Endothelial cell of umbilical vein (primary cell): ENCODE measurements around the gene EHF. TPM values are rescaled to one million over a fixed set of nuclear protein-coding genes. Genes with fewer than 3 reads are reported as not detected.

Experiments used
- BruUV-seq: library from RNA; stranded (reverse); fragments of 400-500 nt; replicated peaks from 2 replicates; lab custom pipeline; 2021; lab: Mats Ljungman, UMichigan
- CTCF ChIA-PET: fragments of 300-600, 350-600 bp; sonication (Branson Sonifier 250); formaldehyde crosslinking; loops from one replicate; lab custom pipeline; 2021; ENCODE audit warnings: antibody characterized with exemption, inconsistent platforms; lab: Charles Lee
- POLR2A ChIA-PET: fragments of 300-600, 350-600 bp; sonication (Branson Sonifier 250); formaldehyde crosslinking; loops from one replicate; lab custom pipeline; 2021; ENCODE audit warnings: antibody characterized with exemption, inconsistent platforms; lab: Charles Lee
- DNase-seq: peaks from one replicate; pipeline ENCODE4 v3.0.0-alpha.2; 2011; ENCODE audit warnings: low read depth, low spot score
- FAIRE-seq: peaks from 2 replicates; lab custom pipeline; 2011; peaks lifted over from hg19 to GRCh38; lab: Jason Lieb, UNC
- H2AFZ ChIP-seq: 2 replicates; pipeline ENCODE4 v1.6.0; 2012; ENCODE audit warnings: low read depth, low read length, control low read depth, inconsistent platforms
- H3K27ac ChIP-seq: 2 replicates; pipeline ENCODE4 v1.5.1; 2011; ENCODE audit warnings: low read depth, mild to moderate bottlenecking, control low read depth, low read length, moderate library complexity; ENCODE audit not compliant: insufficient read depth
- H3K27me3 ChIP-seq, 2 experiments: 2 replicates each; pipeline versions ENCODE4 v1.6.0 to v1.6.1; 2011; ENCODE audit warnings: low read length in 2 of 2, mixed read lengths in 1 of 2; ENCODE audit not compliant: control insufficient read depth in 2 of 2, insufficient read depth in 2 of 2
- H3K36me3 ChIP-seq, 2 experiments: 2 replicates in 1 of 2; 3 replicates in 1 of 2; pipeline ENCODE4 v1.5.1; 2011; ENCODE audit warnings: low read length in 2 of 2, mild to moderate bottlenecking in 1 of 2, moderate library complexity in 1 of 2; ENCODE audit not compliant: control insufficient read depth in 2 of 2, insufficient read depth in 2 of 2; ENCODE audit errors: extremely low read depth in 1 of 2
- H3K4me1 ChIP-seq: 3 replicates; pipeline ENCODE4 v1.5.1; 2011; ENCODE audit warnings: mild to moderate bottlenecking, low read length; ENCODE audit not compliant: control insufficient read depth, insufficient read depth; ENCODE audit errors: extremely low read depth
- H3K4me2 ChIP-seq: 2 replicates; pipeline ENCODE4 v1.6.1; 2011; ENCODE audit warnings: low read length, control low read depth, mixed read lengths; ENCODE audit not compliant: insufficient read depth
- H3K4me3 ChIP-seq, 3 experiments: fragments of 200-600 bp in 1 of 3; sonication (generic), shearing (Covaris generic) in 1 of 3; replicated peaks in 1 of 3; 2 replicates each; pipeline ENCODE4 v1.5.1; 2011 to 2016; ENCODE audit warnings: control low read depth in 3 of 3, low read length in 3 of 3, mild to moderate bottlenecking in 2 of 3, inconsistent platforms in 1 of 3, low read depth in 1 of 3, moderate library complexity in 1 of 3; ENCODE audit not compliant: insufficient read depth in 1 of 3
- H3K79me2 ChIP-seq: 2 replicates; pipeline ENCODE4 v1.6.0; 2012; ENCODE audit warnings: low read length, inconsistent platforms; ENCODE audit not compliant: control insufficient read depth, insufficient read depth
- H3K9ac ChIP-seq: replicated peaks from 2 replicates; pipeline ENCODE3; 2011; ENCODE audit warnings: low read length, control low read depth; ENCODE audit not compliant: insufficient read depth; ENCODE audit errors: extremely low read depth
- H3K9me1 ChIP-seq: replicated peaks from 3 replicates; pipeline ENCODE4 v1.6.0; 2011; ENCODE audit warnings: mild to moderate bottlenecking, low read length; ENCODE audit not compliant: control insufficient read depth, insufficient read depth; ENCODE audit errors: extremely low read depth
- H3K9me3 ChIP-seq: replicated peaks from 2 replicates; pipeline ENCODE4 v1.5.1; 2012; ENCODE audit warnings: low read length, inconsistent platforms; ENCODE audit not compliant: control insufficient read depth, insufficient read depth
- H4K20me1 ChIP-seq: replicated peaks from 2 replicates; pipeline ENCODE3; 2011; ENCODE audit warnings: mild to moderate bottlenecking, low read length; ENCODE audit not compliant: control insufficient read depth, insufficient read depth; ENCODE audit errors: extremely low read depth
- EZH2 ChIP-seq: IDR thresholded peaks from 2 replicates; pipeline ENCODE4 v1.6.1; 2012; ENCODE audit warnings: borderline replicate concordance, low read depth, mild to moderate bottlenecking, moderate library complexity, low read length, inconsistent platforms; ENCODE audit not compliant: severe bottlenecking
- FOS ChIP-seq: IDR thresholded peaks from 2 replicates; pipeline ENCODE4 v1.6.1; 2011; ENCODE audit warnings: mild to moderate bottlenecking, low read length, moderate library complexity, borderline replicate concordance; ENCODE audit not compliant: insufficient read depth
- GATA2 ChIP-seq: IDR thresholded peaks from 2 replicates; pipeline ENCODE4 v1.7.0; 2011; ENCODE audit warnings: low read depth, mild to moderate bottlenecking, moderate library complexity, mixed read lengths, low read length; ENCODE audit not compliant: insufficient read length, insufficient read depth
- JUN ChIP-seq: IDR thresholded peaks from 2 replicates; pipeline ENCODE4 v1.6.1; 2011; ENCODE audit warnings: borderline replicate concordance, low read depth; ENCODE audit not compliant: insufficient read length, insufficient read depth
- MYC ChIP-seq: IDR thresholded peaks from one replicate; pipeline ENCODE4 v1.6.1; 2011; ENCODE audit warnings: mild to moderate bottlenecking, low read depth, low read length
- POLR2A ChIP-seq: IDR thresholded peaks from 2 replicates; pipeline ENCODE4 v1.6.1; 2012; ENCODE audit warnings: low read depth, mild to moderate bottlenecking, control low read depth, low read length
- POLR2AphosphoS5 ChIP-seq: IDR thresholded peaks from 2 replicates; pipeline ENCODE4 v1.6.1; 2012; ENCODE audit warnings: low read depth, mild to moderate bottlenecking, control low read depth, low read length, moderate library complexity; ENCODE audit not compliant: insufficient read depth
- dilution Hi-C: fragments of 300-500 bp; cut with MboI; formaldehyde crosslinking; loops from one replicate; pipeline ENCODE4 v1.15.0; 2019; ENCODE audit warnings: low sequenced_read_pairs; ENCODE audit not compliant: extremely low pct_ligation_motif_present
- intact Hi-C: fragments of 100-400 bp; cut with micrococcal nuclease; formaldehyde crosslinking; loops from one replicate; pipeline ENCODE4 v1.10.0; 2022
- polyA plus RNA-seq, 4 experiments: library from polyadenylated mRNA; depleted of rRNA in 3 of 4; stranded (reverse) in 3 of 4; unstranded in 1 of 4; fragments of >200 nt; gene quantifications; 2 replicates each; pipeline versions ENCODE4 v1.2.1 to v1.2.3, GENCODE V29; 2011 to 2012; ENCODE audit warnings: missing spikeins in 1 of 4
- total RNA-seq: library from RNA; stranded (reverse); gene quantifications from 2 replicates; pipeline ENCODE4 v1.2.3, GENCODE V29; 2021
- TF ChIP-seq, protein P1 (sequence below), 2 donors: IDR thresholded peaks; 1 replicate in 1 of 2; 2 replicates in 1 of 2; pipeline ENCODE4 v1.5.1; 2011; ENCODE audit warnings: low read length in 2 of 2, mild to moderate bottlenecking in 2 of 2, moderate library complexity in 2 of 2, control low read depth in 1 of 2, inconsistent platforms in 1 of 2, low read depth in 1 of 2; ENCODE audit not compliant: insufficient read depth in 1 of 2; ENCODE audit errors: extremely low read depth in 1 of 2
- TF ChIP-seq, protein P2 (sequence below): IDR thresholded peaks from 2 replicates; pipeline ENCODE4 v1.6.1; 2011; ENCODE audit not compliant: insufficient read depth, insufficient read length

Gene EHF
- total and polyA plus RNA-seq, 2 donors (not counting 3 experiments of a cell fraction or from before 2014, with no cell fraction given) = not detected

DNA sequence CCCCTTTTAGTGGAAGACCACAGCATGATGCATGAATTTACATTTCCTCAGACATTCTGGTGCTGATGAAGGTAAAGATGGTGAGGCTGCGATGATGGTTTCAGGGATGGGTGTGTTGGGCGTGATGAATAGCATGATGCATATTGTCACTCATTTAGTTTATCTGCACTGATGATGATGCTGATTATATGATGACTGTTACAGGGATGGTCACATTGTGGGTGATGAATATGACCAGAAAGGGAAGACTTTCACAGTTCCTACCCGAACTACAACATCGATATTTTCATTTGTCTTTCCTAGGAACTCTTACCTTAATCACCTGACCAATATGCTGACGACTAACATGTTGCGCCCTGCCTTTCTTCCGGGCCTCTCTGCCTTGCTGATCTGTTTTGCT is 47.4 kb upstream of the EHF start:
- Histone ChIP-seq H3K9ac (no peak overlapping the region), H3K9me1 (no peaks in the 10 kb centered on the region), H3K4me3 (no peak overlapping the region), H4K20me1 (no peaks in the 10 kb centered on the region), H3K36me3 (no peaks in the 10 kb centered on the region), H3K27ac (no peak overlapping the region), H3K4me1 (no peaks in the 10 kb centered on the region), H3K9me3 (no peaks in the 10 kb centered on the region), H3K4me2 (no peak overlapping the region), H3K79me2 (no peaks in the 10 kb centered on the region), H2AFZ (no peak overlapping the region), H3K27me3 (peaks cover 6 to 22% of the 10 kb centered on the region in 2 experiments)
- BruUV-seq = no TSS peak
- ChIA-PET POLR2A (no interaction called here), CTCF (no interaction called here)
- dilution Hi-C loops (no loop called here), intact Hi-C loops (no loop called here)
- DNase-seq (no peak), FAIRE-seq (no peak)
- TF ChIP-seq POLR2AphosphoS5 (no peak), MYC (no peak), GATA2 (no peak), EZH2 (no peak), JUN (no peak), FOS (no peak), POLR2A (no peak)
- TF ChIP-seq, protein P1, sequence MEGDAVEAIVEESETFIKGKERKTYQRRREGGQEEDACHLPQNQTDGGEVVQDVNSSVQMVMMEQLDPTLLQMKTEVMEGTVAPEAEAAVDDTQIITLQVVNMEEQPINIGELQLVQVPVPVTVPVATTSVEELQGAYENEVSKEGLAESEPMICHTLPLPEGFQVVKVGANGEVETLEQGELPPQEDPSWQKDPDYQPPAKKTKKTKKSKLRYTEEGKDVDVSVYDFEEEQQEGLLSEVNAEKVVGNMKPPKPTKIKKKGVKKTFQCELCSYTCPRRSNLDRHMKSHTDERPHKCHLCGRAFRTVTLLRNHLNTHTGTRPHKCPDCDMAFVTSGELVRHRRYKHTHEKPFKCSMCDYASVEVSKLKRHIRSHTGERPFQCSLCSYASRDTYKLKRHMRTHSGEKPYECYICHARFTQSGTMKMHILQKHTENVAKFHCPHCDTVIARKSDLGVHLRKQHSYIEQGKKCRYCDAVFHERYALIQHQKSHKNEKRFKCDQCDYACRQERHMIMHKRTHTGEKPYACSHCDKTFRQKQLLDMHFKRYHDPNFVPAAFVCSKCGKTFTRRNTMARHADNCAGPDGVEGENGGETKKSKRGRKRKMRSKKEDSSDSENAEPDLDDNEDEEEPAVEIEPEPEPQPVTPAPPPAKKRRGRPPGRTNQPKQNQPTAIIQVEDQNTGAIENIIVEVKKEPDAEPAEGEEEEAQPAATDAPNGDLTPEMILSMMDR (IDR thresholded peaks at IDR 0.05; ENCODE audit: extremely low read depth in 1 of 2, insufficient read depth in 1 of 2, low read depth in 1 of 2, low read length in 2 of 2) = no peak
- TF ChIP-seq, protein P2, sequence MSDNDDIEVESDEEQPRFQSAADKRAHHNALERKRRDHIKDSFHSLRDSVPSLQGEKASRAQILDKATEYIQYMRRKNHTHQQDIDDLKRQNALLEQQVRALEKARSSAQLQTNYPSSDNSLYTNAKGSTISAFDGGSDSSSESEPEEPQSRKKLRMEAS = no peak
